Epithelial cell of prostate (primary cell): ENCODE measurements around the gene ITGB2.

Experiments used
- DNase-seq: peaks from one replicate; pipeline ENCODE4 v3.0.0-alpha.2; 2011; ENCODE audit warnings: low read depth, low spot score
- H3K27ac ChIP-seq: fragments of 450-650 bp; 2 replicates; pipeline ENCODE4 v1.5.1; 2017; ENCODE audit warnings: mild to moderate bottlenecking

The ITGB2 gene

DNA sequence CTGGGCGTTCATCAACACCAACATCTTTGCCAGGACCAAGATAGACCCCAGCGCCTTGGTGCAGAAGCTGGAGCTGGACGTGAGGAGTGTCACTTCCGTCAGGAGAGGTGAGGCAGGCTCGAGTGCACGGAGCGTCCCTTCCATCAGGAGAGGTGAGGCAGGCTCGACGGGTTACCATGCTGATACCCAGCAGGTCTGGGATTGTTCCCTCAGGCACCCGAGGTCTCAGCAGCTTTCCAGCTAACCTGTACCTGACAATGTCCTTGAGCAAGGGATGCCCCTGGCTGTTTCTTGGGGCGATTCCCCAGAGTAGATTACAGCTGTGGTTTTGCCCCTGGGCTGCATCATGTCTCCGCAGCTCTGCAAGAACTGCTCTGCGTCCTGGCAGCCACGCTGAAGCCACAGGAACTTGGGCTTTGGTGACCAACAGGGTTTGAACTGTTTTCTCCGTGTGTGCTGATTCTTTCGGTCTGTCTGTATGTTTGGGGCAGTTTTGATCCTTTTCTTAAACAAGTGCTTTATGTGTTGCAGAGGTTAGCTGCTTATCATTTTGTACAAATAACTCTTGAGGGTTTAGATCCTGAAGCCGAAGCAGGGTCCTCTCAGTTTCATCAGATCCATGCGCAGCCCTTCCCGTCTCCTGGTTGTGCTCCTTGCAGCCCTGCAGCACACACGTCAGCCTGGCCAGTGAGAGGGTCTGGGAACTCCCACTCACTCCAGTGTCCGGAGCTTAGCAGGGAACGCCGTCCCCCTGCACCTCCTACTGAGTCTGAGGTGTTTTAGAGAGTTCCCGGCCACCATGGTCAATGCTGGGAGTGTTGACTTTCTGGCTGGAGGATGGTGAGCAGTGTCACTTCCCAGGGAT lies 23.2 kb upstream of the ITGB2 start:
- H3K27ac ChIP-seq: no peak overlapping the region
- no peak for DNase-seq

DNA sequence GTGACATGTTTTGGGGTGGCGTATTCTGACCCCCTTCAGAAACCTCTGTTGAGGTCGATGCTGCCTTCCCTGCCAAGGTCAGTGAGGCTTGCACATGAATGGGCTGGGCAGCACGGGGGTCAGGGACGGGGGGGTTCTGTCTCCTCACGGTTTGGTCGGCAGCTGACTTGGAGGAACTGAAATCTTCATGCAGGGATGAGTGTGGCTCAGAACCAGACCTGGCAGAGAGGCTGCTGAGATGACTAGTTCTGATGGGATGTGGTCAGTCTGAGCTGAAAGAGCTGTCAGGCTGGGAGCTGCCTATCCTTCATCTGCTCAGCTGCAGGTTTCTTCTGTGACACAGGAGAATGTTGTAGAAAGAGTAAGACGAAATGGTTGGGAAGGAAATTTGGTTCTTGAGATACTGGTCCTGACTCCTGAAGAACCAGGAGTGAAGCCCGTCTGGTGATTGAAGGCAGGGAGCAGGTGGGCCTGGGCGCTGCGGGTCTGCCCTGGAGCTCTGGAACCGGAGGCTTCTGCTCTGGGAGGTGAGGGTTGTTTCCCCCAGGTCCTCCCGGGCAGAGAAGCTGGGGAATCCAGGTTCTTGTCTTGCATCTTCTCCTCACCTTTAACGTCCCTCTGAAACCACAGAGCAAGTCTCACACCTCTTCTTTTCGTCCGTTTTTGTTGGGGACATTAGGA lies 22.4 kb upstream of the ITGB2 start:
- no peak overlapping the region for H3K27ac ChIP-seq
- DNase-seq: no peak

DNA sequence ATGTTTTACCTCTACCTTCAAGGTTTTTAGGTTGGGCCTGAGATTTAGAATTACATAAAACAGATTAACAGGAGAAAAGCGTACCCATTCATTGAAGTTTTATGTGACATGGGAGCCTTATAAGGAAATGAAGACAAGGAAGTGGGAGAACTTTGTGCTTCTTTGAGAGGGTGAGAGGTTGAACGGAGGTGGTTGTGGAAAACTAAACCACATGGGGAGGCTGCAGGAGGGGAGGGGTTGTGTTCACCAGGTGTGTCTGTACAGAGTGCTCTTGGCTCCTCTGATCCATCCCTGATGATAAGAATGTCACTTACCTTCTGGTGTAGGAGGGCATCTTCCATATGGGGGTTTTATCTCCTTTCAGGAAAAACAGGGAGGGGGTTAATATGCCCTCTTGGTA lies 21.9 kb upstream of the ITGB2 start:
- H3K27ac ChIP-seq: no peak overlapping the region

DNA sequence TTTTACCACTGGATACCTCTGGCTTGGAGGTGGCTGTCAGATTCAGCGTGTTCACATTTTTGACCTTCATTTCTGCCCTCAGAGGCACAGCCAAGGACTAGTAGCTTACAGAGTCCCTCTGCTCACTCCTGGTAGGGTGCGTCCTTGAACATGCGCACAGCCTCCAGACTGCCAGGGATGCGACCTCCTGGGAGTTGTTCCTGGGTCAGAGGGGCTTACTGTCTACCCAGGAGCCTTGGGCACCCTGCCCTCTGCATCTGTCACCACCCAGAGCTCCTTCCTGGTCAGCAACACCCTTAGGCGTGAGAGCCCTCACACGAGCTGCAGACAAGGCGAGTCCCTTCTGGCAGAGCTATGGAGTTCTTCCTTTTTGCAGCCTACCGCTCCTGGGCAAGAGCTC lies 20.9 kb upstream of the ITGB2 start:
- no peak for DNase-seq
- no peak overlapping the region for H3K27ac ChIP-seq

More for the DNA sequence above, 21.9 kb upstream of the ITGB2 start:
- DNase-seq: no peak

DNA sequence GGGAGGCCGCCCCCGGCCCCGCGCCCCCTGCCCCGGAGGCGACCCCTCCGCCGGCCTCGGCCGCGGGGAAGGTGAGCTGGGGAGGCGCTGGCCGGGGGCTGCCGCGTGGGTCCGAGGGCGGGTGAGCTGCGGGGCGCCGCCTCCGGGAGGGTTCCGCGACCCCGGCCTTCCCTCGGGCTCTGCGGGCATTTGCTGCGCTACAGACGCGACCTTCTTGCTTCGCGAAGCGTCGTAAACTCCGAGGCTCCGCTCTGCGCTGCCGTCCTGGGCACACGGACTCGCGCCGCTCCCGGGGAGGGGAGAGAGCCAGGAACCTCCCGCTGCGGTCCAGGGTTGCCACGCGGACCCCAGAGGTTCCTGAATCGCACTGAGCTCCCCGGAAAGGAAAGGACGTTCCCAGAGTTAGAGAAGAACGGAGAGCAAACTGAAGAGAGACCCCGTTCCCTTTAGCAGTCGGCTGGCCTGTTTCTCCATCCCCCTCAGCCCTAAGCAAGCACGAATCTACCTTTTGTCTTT lies 19.5 kb upstream of the ITGB2 start:
- H3K27ac ChIP-seq: peak overlapping the region; percentile 15
- no peak for DNase-seq

DNA sequence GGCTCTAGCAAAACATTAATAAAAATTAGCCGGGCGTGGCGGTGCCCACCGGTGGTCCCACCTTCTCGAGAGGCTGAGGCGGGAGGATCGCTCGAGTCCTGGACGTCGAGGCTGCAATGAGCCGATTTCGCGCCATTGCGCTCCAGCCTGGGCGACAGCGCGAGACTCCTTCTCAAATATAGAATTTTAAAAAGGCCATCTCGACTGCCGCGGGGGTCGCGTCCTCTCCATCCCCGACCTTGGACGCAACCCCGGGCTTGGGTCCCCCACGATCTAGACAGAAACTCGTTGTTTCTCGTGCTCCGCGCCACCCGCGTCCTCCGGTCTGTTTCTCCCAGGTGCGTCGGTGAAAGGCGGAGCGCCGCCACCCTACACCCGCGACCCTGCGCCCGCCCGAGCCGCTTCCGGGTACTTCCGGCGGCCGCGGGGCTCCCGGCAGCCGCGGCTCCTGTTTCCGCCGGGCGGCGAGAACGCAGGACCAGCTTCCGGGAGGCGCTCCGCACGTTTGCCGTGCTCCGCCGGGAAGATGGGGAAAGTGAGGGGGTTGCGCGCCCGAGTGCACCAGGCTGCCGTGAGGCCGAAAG lies 18.9 kb upstream of the ITGB2 start, which contains the start of gene SLX9:
Gene SLX9 (plus strand): TSS at position 498 of the 584 bp plus-strand sequence. CDS start 29 bp downstream, at position 527.
- no peak for DNase-seq
- H3K27ac ChIP-seq: peak within 1 kb of the TSS; percentile 15

DNA sequence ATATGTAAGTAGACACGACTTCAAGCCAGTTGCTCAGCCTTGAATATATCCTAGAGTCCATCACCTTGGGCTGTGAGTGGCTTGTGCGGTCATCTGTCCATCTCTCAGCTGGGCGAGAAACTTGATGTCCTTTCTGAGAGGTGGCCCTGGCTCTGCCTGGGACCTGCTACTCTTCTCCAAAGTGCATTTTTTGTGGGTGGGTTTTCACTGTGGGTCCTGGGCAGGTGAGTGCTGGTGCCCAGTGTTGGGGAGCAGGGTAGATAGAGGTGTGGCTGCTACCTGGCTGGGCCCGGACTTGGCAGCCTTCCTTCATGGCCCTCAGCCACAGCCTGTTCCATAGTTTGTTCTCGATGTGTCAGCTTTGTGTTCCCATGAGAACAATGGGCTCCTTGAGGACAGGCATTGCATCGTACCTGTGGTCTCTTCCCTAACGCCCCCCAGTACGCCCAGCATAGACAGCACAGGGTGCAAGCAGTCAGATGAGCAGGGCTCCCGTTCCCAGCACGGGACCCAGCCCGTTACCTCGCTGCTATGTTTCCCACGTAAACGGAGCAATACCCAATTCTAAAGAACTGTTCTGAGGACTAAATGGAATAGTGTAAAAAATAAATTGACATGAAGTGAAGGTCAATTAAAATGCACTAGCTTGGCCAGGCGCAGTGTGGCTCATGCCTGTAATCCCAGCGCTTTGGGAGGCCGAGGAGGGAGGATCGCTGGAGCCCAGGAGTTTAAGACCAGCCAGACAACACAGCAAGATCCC lies 18.3 kb upstream of the ITGB2 start:
- no peak for DNase-seq
- no peak overlapping the region for H3K27ac ChIP-seq

DNA sequence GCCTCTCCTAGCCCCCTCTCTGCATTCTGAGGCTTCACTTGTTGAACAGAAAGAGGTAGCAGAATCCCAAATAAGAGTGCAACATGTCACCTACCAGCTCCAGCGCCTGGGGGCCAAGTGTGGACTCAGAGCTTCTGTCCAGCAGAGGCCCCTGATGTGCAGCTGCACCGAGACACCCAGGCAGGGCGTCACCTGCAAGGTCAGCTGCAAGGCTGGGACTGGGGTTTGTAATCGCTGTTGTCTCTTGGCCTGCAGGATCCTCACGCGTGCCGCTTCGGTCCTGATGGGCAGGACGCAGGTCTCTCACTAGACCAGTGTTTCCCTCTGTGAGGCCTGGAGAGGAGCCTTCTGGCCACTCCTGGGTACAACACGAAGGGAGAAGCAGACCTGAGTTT lies 14.8 kb upstream of the ITGB2 start:
- no peak for DNase-seq
- H3K27ac ChIP-seq: no peak overlapping the region

DNA sequence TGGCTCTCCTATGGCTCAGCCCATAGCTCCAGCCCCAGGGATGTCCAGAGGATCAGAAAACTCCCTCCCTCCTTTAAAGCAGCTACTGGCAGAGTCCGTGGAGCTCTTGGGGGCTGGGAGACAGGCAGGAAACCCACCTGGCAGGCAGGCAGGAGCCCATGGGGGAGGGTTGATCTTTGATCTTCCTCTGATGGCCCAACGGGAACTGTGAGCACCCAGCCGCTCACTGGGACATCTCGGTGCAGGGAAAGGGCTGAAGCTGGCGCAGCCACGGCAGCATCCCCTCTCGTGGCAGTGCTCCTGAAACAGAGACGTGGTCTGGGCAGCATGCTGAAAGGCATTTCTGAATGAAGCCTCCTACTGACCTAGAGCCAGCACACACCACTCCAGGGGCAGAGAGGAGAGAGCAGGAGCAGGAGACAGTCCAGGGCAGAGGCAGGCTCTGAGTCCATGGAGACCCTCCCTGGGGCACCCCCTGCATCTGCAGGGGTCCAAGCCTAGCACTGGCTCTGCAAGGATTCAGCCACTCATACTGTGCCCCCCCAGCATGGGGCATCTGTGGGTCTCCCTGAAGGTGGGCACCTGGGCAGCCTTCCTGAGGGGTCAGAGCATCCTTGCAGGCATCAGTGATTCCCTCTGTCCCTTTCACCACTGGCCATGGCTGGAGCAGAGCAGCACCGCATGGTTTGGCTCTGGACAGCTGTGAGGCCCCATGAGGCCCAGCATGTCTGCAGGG lies 14.3 kb upstream of the ITGB2 start:
- DNase-seq: no peak
- no peak overlapping the region for H3K27ac ChIP-seq

DNA sequence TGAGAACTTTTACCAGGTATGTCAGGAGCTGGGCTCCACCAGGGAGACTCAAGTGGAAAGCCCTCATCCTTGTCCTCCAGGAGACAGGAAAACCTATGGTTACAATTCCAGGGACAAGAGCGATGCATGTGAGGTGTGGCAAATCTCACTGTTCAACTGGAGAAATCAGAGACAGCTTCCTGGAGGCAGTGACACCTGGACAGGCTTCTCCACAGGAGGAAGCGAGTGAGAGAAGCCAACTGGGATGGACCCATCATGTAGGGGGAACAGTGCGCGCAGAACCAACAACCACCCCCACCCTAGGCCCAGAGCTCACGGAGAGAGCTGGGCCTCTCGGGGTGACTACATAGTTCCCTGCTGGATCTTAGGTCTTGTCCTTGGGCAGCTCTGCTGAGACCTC lies 13.6 kb upstream of the ITGB2 start:
- H3K27ac ChIP-seq: no peak overlapping the region
- DNase-seq: no peak

DNA sequence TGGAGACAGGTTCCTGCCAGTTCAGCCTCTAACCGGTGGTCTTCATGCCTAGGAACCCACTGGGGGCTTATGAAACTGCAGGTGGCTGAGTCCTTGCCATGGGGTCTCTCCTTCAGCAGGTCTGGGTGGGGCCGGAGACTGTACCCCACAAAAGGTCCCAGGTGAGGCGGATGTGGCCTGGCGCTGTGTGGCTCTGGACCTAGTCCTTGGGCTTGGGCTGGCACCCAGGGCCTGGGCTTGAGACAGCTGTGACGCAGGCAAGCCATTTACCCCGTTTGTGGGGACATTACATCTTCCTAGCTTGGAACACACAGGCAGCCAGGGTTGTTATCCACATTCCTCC lies 13.2 kb upstream of the ITGB2 start:
- DNase-seq: no peak

DNA sequence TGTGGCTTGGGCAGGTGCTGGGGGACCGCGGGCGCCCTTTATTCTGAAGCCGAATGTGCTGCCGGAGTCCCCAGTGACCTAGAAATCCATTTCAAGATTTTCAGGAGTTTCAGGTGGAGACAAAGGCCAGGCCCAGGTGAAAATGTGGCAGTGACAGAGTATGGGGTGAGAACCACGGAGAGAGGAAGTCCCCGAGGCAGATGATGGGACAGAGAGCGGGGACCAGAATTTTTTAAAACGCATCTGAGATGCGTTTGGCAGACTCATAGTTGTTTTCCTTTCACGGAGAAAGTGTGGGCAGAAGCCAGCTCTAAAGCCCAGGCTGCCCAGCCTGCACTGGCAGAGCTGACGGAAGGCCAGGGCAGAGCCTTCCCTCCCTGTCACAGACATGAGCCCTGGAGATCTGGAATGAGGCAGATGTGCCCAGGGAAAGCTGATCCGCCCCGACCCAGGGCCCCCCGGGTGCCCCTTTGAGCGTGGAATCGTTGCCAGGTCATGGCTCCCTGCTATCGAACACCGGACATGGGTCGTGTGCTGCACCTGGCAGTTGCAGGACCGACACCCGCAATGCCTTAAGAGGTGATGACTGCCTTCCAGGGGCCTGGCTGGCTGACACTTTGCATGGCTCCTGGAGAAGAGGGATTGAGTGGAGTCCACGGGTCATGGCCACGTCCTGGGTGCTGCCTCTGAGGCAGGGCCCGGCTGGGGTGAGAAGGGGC lies 12.7 kb upstream of the ITGB2 start:
- DNase-seq: no peak
- no peak overlapping the region for H3K27ac ChIP-seq

More for the DNA sequence above, 13.2 kb upstream of the ITGB2 start:
- no peak overlapping the region for H3K27ac ChIP-seq

DNA sequence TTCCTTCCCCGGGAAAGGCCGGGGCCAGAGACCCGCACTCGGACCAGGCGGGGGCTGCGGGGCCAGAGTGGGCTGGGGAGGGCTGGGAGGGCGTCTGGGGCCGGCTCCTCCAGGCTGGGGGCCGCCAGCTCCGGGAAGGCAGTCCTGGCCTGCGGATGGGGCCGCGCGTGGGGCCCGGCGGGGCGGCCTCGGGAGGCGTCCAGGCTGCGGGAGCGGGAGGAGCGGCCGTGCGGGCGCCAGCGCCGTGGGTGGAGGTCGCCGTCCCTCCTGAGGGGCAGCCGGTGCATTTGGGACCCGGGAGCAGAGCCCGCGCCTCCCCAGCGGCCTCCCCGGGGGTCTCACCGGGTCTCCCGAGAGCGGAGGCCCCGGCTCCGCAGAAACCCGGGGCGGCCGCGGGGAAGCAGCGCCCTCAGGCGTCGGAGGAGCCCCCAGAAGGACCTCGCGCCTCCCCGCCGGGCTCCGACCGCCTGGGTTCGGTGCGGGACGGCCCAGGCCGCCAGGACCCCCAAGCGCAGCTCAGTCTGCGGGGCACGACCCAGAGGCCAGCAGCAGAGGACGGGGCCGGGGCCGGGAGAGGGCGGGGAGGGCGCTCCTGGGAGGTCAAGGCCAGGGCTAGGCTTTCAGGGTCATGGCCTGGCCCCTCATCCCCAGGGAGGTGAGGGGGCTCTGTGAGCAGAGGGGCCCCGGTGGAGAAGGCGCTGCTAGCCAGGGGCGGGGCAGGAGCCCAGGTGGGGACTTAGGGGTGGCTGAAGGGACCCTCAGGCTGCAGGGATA lies 11.9 kb upstream of the ITGB2 start:
- no peak for DNase-seq
- H3K27ac ChIP-seq: no peak overlapping the region

DNA sequence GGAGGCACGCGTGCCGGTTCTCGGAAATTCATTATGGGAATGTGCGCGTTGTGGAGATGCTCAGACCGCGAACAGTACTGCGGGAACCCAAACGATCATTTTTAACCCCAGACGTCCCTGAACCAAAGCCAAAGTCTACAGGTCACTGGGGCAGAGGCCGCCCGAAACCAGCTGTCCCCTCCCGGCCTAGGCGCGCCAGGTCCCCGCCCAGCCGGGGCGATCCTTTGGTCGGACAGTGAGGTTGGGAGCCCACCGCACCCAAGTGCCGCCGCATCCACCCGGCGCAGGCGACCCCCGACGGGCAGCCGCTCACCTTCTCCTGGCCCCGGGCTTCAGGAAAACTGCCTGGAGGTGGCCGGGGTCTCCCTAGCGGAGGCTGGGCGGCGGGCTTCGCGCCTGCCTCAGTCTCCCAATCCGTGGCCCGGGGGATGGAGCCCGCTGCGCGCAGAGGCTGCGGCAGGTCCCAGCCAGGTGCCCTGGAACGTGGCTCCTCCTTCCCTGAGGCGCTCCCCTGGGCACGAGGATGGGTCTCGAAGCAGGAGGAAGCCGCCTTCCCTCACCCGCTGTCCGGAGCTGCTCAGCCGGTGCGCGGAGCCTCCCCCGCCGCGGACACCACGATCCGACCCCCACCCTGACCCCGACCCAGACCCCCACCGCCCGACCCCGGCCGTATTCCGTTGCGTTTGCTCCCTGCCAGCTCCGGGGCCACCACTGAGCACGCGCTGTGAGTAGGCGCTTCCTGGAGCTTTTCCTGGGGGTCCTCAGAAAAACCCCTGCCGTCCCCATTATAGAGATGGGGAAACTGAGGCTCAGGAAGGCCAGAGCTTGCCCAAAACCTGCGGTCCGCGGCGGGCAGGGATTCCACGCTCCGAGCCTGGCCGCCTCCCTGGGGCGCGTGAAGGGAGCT lies 11.1 kb upstream of the ITGB2 start:
- H3K27ac ChIP-seq: no peak overlapping the region
- DNase-seq: no peak

DNA sequence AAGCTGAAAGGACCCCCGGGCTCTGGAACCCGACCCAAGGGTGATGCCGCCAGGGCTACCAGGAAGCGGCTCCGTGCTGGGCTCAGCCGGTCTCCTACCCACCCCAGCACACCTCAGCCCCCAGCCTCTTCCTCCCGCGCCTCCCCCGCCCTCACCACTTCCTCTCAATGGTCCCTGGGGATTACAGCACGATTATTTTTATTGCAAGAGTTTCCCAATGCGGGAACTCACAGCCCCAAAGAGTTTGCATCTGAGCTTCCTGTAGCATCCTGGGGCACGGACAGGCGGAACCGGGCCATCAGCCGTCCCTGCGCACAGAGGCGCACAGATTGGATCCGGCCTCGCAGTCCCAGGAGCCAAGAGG lies 10.4 kb upstream of the ITGB2 start:
- DNase-seq: no peak
- no peak overlapping the region for H3K27ac ChIP-seq

DNA sequence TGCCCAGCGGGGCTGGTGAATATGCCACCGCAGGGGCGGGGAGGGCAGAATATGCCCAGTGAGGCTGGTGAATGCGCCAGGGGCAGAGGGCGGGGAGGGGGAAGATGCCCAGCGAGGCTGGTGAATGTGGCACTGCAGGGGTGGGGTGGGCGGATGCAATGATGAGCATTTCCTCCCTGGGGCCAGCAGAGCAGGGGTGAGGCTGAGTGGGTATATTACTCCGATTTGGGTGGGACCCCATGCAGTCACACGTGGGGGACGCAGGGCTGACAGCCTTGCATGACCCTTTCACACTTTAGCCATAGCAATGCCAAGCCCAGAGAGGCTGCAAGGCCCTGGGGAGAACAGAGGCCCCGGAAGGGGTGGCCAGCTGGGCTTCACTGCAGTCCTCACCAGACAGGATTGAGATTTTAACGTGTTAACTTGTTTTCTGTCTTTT lies 9.9 kb upstream of the ITGB2 start:
- DNase-seq: no peak
- no peak overlapping the region for H3K27ac ChIP-seq

DNA sequence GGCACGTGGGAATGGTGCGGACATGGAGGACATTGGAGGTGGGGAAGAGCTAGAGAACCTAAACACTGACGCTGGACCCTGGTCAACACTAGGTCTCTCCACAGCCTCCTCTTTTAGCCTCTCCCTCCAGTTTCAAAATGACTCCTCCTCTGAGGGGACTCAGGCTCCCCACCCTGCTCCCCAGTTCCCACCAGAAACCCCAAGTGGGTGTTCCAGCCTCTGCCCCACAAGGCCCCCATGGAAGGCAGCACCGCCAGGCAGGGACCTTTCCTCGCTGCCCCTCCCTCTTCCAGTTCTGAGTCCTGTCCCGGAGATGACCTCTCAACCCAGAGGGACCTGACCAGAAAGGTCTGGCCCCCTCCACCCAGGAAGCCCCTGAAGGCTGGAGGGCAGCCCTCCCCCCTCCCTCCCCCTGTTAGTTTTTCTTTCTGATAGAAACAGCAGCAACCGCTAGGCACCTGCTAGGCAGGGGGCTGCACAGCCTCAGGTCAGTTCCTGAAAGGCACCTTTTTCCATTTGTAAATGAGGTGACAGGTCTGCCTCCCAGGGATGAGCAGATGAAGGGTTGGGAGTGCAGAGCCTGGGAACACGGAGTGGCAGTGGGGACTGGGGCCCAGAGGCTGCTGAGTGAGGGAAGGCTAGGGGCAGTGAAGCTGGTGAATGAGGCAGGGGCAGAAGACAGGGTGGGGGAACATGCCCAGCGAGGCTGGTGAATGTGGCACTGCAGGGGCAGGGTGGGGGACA lies 9.3 kb upstream of the ITGB2 start:
- H3K27ac ChIP-seq: no peak overlapping the region
- no peak for DNase-seq
